ENCODE results near the gene CSMD2. TPM values are rescaled to one million over a fixed set of nuclear protein-coding genes. Genes with fewer than 3 reads are reported as not detected.

Gene CSMD2
- total RNA-seq, 4 donors from 2014 or later, result 0.16 to 1.00 (median 0.27) TPM; not detected in 1

GRCh38 chr1:33990281-33990680, 174.7 kb downstream of the CSMD2 start:
- peaks cover 0 to 7% (median 0%) of the 10 kb centered on the region in 4 donors for H3K4me1 ChIP-seq
- in situ Hi-C loops (cut with MboI; ENCODE audit: low pct_ligation_motif_present in 1 of 4, low pct_unique_long_range_greater_than_20kb in 1 of 4, low sequenced_read_pairs in 3 of 4) (no loop called here), intact Hi-C loops (cut with DNase I; ENCODE audit: low total_unique reads) (loop anchor here (5.0 kb wide), 1 partner anchor 218 kb away; no protein-coding TSS in a partner anchor)
- no peaks in the 10 kb centered on the region for H3K36me3 ChIP-seq
- DNase-seq, result no peak
- no peak overlapping the region for H3K27ac ChIP-seq
- TF ChIP-seq POLR2AphosphoS5 (IDR thresholded peaks at IDR 0.05) (no peak), CTCF (IDR thresholded peaks at IDR 0.05) (no peak), EP300 (IDR thresholded peaks at IDR 0.05; ENCODE audit: low read depth) (no peak), POLR2A (IDR thresholded peaks at IDR 0.05) (no peak)
- H3K4me3 ChIP-seq, result no peak overlapping the region
- 81 to 86% methylated on average over 2 to 3 of the region's 3 CpGs for WGBS, 2 donors (ENCODE audit: low coverage in 1 of 2)
- no peaks in the 10 kb centered on the region for H3K27me3 ChIP-seq
- no peaks in the 10 kb centered on the region for H3K9me3 ChIP-seq

DNA sequence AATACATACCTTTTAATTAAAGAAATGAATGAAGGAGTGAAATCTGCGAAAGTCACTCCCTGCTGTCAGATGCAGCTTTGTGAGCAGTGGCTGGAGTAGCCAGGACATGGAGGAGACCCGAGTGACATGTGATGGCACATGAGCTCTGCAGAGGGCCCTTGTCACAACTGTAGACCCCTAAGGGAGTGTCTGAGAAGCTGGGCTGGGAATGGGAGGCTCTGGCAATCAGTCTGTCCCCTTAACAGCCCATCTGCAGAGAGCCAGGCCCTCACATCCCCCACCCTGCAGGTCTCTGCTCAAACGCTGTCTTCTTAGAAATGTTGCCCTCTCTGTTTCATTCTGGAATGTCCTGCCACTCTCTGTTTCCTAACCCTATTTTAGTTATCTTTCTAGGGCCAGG, 176.9 kb downstream of the CSMD2 start:
- Histone ChIP-seq H3K27me3 (no peaks in the 10 kb centered on the region), H3K9me3 (no peaks in the 10 kb centered on the region), H3K4me1 (peaks cover 0 to 10% (median 0%) of the 10 kb centered on the region in 4 donors), H3K27ac (no peak overlapping the region), H3K4me3 (no peak overlapping the region), H3K36me3 (no peaks in the 10 kb centered on the region)
- intact Hi-C loops (cut with DNase I; ENCODE audit: low total_unique reads), result no loop called here
- in situ Hi-C loops (cut with MboI; ENCODE audit: low pct_ligation_motif_present in 1 of 4, low pct_unique_long_range_greater_than_20kb in 1 of 4, low sequenced_read_pairs in 3 of 4), result no loop called here
- DNase-seq, result no peak
- no peak for TF ChIP-seq EP300 (IDR thresholded peaks at IDR 0.05; ENCODE audit: low read depth)
- TF ChIP-seq POLR2A (IDR thresholded peaks at IDR 0.05), result no peak
- 75 to 77% methylated on average over 3 of the region's 3 CpGs for WGBS, 2 donors (ENCODE audit: low coverage in 1 of 2)

DNA sequence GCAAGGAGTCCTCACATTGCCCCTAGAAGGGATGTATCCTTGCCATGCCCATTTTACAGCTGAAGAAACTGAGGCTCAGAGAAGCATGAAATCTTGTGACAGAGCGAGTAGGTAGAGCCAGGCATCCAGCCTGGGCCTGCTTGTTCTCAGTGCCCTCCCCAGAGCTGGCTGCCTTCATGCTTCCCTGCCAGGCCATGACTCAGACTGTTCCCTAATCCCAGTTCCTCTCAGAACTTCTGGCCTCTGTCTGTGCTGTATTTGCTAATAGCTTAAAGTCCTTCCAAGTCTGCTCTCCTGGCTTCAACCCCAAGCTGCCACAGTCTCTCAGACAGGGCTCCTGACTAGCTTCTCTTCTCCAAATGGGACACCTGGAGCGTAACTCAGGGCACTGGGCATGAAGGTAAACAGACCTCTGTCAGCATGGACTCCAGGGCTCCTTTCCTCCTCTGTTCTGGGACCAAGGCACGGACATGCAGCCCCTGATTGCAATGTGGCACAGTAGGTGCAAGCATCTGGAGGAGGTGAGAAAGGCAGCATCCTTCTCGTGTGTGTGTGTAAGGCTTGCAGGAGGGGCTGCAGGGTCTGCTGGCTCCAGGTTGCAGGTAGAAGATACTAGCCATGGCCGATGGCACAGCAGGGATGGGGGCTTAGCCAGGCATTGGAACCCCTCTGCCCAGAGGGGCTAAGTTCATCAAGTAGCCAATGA, 178.5 kb downstream of the CSMD2 start:
- DNase-seq, result peak; percentile 16
- H3K27ac ChIP-seq, result no peak overlapping the region
- H3K4me1 ChIP-seq, result peaks cover 0 to 10% (median 0%) of the 10 kb centered on the region in 4 donors
- H3K9me3 ChIP-seq, result no peaks in the 10 kb centered on the region
- in situ Hi-C loops (cut with MboI; ENCODE audit: low pct_ligation_motif_present in 1 of 4, low pct_unique_long_range_greater_than_20kb in 1 of 4, low sequenced_read_pairs in 3 of 4) (no loop called here), intact Hi-C loops (cut with DNase I; ENCODE audit: low total_unique reads) (no loop called here)
- no peaks in the 10 kb centered on the region for H3K36me3 ChIP-seq
- WGBS, 2 donors (ENCODE audit: low coverage in 1 of 2), result 69% methylated on average over 5 of the region's 5 CpGs; no CpG with 5 or more reads in 1 of the 2 donors
- H3K4me3 ChIP-seq, result no peak overlapping the region
- TF ChIP-seq EP300 (IDR thresholded peaks at IDR 0.05; ENCODE audit: low read depth) (no peak), POLR2AphosphoS5 (IDR thresholded peaks at IDR 0.05) (peak in 2 of 3 donors; percentile 41 to 46)
- H3K27me3 ChIP-seq, result no peaks in the 10 kb centered on the region

DNA sequence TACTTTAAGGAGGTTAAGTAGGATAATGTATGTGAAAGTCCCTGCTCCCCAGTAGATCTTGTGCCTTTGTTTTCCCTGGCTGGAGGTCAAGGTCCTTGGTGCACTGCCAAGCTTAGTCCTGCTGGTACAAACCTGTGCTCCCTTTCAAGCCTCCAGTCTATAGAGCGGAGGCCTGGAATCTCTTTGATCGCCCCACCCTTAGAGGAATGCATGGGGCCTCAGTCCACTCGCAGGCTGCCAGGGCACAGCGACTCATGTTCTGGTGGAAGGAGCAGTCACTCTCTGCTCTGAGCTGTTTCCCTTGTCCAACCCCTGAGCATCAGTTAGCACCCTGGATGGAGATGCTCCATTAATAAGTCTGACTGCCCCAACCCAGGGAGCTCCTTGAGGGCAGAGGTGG, 179.4 kb downstream of the CSMD2 start:
- no peaks in the 10 kb centered on the region for H3K27me3 ChIP-seq
- H3K27ac ChIP-seq, result no peak overlapping the region
- H3K36me3 ChIP-seq, result no peaks in the 10 kb centered on the region
- intact Hi-C loops (cut with DNase I; ENCODE audit: low total_unique reads) (no loop called here), in situ Hi-C loops (cut with MboI; ENCODE audit: low pct_ligation_motif_present in 1 of 4, low pct_unique_long_range_greater_than_20kb in 1 of 4, low sequenced_read_pairs in 3 of 4) (no loop called here)
- no peaks in the 10 kb centered on the region for H3K9me3 ChIP-seq
- no peak for DNase-seq
- peaks cover 0 to 10% (median 0%) of the 10 kb centered on the region in 4 donors for H3K4me1 ChIP-seq
- TF ChIP-seq POLR2AphosphoS5 (IDR thresholded peaks at IDR 0.05), result no peak
- no peak for TF ChIP-seq CTCF (IDR thresholded peaks at IDR 0.05)
- no peak for TF ChIP-seq EP300 (IDR thresholded peaks at IDR 0.05; ENCODE audit: low read depth)
- TF ChIP-seq POLR2A (IDR thresholded peaks at IDR 0.05), result no peak
- no peak overlapping the region for H3K4me3 ChIP-seq
- WGBS, 2 donors (ENCODE audit: low coverage in 1 of 2), result 55 to 81% methylated on average over 4 of the region's 4 CpGs

GRCh38 chr1:33984906-33985565, 180.0 kb downstream of the CSMD2 start:
- no peak for TF ChIP-seq CTCF (IDR thresholded peaks at IDR 0.05)
- no peak for TF ChIP-seq EP300 (IDR thresholded peaks at IDR 0.05; ENCODE audit: low read depth)
- no peak for TF ChIP-seq POLR2A (IDR thresholded peaks at IDR 0.05)
- no peak for TF ChIP-seq POLR2AphosphoS5 (IDR thresholded peaks at IDR 0.05)

More at GRCh38 chr1:33984906-33985565, 180.0 kb downstream of the CSMD2 start:
- no peak for DNase-seq
- Histone ChIP-seq H3K27ac (no peak overlapping the region), H3K4me1 (peaks cover 0 to 10% (median 0%) of the 10 kb centered on the region in 4 donors), H3K4me3 (no peak overlapping the region), H3K36me3 (no peaks in the 10 kb centered on the region), H3K9me3 (no peaks in the 10 kb centered on the region), H3K27me3 (no peaks in the 10 kb centered on the region)
- in situ Hi-C loops (cut with MboI; ENCODE audit: low pct_ligation_motif_present in 1 of 4, low pct_unique_long_range_greater_than_20kb in 1 of 4, low sequenced_read_pairs in 3 of 4), result no loop called here
- intact Hi-C loops (cut with DNase I; ENCODE audit: low total_unique reads), result no loop called here
- WGBS, 2 donors (ENCODE audit: low coverage in 1 of 2), result 60 to 67% methylated on average over 4 to 13 of the region's 13 CpGs

All from transverse colon (tissue), 4 donors.